NK-92 (cell line): ENCODE measurements around the gene ZNF282.

Experiments used
- DNase-seq: peaks from one replicate; lab custom pipeline; 2025; ENCODE audit not compliant: unreplicated experiment; lab: John Stamatoyannopoulos, UW

Gene ZNF282

GRCh38 chr7:149188637-149189259 is 6.6 kb upstream of the ZNF282 start:
- DNase-seq, result no peak

DNA sequence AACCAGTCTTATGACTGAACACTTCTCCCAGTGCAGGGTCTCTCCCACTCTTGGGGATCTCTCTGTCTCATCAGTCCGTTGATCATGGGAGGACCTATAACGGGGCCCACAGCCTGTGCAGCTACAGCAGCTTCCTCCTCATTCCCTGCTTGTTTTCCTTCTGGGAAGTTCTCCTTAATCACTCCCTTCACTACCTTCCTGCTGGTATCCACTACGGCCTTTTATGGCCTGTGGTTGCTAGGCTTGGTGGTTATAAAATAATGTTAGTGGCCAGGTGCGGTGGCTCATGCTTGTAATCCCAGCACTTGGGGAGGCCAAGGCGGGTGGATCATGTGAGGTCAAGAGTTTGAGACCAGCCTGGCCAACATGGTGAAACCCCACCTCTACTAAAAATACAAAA is 3.5 kb upstream of the ZNF282 start:
- DNase-seq, result no peak

- no peak for DNase-seq
These were observed 557 bp upstream of the ZNF282 start for GRCh38 chr7:149194799-149195179.

GRCh38 chr7:149196151-149196704 is 882 bp downstream of the ZNF282 start:
- no peak for DNase-seq

- no peak for DNase-seq
These were observed 1.4 kb downstream of the ZNF282 start for GRCh38 chr7:149196705-149197171.

- DNase-seq, result no peak
These were observed 2.3 kb downstream of the ZNF282 start for GRCh38 chr7:149197675-149198074.

DNA sequence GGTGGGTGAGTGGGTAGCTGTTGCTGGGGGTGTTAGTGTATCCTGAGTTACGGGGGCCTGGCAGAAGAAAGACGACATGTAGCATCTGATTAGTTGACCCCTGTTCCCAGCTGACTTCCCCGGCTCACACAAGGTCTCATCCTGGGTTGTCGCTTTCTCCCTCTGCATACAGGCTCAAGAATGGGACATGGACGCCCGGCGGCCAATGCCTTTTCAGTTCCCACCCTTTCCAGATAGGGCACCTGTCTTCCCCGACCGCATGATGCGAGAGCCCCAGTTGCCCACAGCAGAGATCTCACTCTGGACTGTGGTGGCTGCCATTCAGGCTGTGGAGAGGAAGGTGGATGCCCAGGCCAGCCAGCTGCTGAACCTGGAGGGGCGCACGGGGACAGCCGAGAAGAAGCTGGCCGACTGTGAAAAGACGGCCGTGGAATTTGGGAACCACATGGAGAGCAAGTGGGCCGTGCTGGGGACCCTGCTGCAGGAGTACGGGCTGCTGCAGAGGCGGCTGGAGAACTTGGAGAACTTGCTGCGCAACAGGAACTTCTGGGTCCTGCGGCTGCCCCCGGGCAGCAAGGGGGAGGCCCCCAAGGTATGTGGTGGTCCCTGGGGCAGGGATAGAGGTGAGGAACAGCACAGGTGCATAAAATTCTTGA is 2.9 kb downstream of the ZNF282 start:
- DNase-seq, result no peak

DNA sequence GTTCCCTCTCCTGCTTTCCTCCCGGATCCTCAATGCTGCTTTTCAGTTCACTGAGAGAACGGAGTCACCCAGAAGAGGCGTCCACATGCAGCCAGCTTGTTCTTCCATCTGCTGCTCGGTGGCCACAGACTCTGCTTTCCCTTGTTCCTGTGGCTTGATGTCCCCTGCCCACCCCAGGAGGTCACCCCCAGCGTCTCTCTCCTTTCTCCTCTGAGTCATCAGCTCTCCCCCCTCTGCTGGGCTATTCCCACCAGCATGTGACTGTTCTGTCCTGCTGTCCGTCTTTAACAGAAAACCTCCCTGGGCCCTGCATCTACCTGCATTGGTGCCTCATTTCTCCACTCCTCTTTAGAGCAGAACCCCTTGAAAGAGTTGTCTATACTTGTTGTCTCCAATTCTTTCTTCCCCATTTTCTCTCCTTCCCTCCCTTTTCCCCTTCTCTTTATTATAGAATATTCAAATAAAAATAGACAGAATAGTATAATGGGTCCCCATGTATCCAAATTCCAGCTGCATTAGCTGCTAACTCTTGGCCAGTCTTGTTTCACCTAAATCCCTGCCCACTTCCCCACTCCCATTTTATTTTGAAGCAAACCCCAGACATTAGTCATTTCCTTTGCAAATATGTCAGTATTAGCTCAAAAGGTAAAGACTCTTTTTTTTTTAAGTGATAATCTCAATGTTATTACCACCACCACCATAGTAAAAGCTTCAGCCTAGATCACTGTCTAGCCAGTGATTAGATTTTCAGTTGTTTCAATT is 4.1 kb downstream of the ZNF282 start:
- DNase-seq, result no peak

GRCh38 chr7:149202831-149203231 is 7.5 kb downstream of the ZNF282 start:
- no peak for DNase-seq

DNA sequence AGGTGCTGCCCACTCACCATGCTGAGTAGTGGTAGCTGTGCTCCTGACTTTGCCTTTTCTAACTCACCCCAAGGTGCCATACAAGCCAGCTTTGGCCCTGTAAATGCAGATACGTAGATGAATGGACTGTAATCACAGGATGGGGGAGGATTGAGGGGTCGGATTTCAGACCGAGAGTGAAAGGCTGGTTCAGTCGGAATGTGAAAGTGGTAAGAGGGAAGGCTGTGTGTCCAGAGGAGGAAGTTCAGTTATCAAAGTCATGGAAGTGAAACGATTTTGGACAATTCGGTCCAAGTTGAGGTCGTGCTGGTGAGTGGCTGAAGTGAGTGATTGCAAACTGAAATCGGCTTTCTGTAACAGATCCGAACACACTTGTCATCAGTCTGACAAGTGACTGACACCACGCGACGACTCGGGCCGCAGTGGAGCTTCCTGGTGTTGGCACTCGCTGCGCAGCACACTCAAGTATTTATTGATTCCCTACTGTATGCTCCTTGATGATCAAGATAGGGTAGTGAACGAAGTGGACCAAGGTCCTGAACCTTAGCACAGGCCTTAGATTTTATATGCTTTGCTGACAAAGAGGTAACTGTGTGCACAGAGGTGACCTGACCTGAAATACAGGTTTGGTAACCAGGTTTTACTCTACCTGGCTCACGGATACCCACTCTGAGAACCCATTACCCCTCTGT is 10.5 kb downstream of the ZNF282 start:
- no peak for DNase-seq

GRCh38 chr7:149207324-149208035 is 12.1 kb downstream of the ZNF282 start:
- no peak for DNase-seq

DNA sequence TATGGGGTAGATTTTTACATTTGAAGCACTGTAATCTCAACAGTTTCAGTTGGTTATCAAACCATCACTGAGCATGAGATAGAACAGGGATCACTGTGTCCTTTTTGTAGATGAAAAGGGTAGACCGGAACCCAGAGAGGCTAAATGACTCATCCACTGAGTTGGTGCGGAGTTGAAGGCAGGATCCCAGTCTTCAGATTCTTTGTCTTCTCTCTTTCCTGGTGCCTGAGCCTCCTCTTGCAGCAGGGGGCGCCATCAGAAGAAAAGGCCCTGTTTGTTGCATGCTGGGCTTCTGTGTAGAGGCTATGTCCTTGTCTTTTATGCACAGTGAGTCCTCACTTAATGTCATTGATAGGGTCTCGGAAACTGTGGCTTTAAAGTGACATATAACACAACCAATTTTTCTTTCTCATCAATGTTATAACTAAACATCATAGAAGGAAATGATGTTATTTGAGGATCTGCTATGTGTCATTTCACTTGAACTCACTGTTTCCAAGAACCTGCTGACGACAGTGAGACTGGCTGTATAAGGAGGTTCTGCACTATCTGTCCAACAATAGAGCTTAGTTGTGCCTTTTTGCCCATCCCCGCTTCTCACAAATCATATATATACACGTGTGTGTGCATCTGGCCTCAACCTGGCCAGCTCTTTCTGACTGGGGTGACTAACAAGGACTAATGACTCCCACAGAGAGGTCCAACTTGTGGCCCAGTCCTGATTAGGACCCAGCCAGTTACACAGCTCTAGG is 14.3 kb downstream of the ZNF282 start:
- peak; percentile 6 for DNase-seq

- DNase-seq, result no peak
These were observed 15.2 kb downstream of the ZNF282 start for GRCh38 chr7:149210551-149210950.

DNA sequence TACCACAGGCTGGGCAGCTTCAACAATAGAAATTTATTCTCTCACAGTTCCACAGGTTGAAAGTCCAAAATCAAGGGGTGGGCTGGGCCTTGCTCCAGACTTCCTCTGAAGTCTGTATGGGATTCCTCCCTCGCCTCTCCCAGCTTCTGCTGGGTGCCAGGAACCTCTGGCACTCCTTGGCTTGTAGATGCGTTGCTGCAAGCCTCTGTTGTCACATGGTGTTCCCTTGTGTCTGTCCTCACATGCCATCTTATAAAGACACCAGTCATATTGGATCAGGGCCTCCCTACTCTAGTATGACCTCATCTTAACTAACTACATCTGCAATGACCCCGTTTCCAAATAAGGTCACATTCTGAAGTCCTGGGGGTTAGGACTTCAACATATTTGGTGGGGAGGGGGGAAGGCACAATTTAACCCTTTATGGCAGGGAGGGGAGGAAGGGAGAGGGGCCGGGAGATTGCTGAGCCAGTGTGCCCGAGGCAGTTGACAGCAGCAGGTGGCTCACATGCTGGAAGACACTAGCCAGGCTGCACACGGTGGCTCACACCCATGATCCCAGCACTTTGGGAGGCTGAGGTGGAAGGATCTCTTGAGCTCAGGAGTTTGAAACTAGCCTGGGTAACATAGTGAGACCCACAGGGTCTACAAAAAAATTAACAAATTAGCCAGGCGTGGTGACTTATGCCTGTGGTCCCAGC is 18.8 kb downstream of the ZNF282 start:
- DNase-seq, result no peak

DNA sequence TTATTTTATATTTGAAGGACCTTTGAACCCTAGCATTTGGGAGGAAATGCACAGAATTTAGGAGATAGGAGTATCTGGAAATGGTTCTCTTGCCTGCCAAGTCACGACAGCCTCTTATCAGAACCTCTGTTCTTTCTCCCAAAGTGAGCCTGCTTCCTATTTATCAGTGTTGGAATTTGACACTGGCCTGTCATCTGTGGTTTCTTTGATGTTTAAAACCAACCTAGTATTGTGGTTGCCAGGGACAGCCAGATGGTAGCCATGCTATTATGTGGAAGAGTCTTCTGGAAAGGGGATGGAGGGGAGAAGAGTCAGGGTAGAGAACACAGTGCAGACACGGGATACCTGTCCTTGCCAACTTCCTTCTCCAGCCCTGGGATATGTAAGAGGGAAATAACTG is 21.1 kb downstream of the ZNF282 start:
- DNase-seq, result no peak

- DNase-seq, result no peak
These were observed 22.2 kb downstream of the ZNF282 start for GRCh38 chr7:149217570-149217969.

DNA sequence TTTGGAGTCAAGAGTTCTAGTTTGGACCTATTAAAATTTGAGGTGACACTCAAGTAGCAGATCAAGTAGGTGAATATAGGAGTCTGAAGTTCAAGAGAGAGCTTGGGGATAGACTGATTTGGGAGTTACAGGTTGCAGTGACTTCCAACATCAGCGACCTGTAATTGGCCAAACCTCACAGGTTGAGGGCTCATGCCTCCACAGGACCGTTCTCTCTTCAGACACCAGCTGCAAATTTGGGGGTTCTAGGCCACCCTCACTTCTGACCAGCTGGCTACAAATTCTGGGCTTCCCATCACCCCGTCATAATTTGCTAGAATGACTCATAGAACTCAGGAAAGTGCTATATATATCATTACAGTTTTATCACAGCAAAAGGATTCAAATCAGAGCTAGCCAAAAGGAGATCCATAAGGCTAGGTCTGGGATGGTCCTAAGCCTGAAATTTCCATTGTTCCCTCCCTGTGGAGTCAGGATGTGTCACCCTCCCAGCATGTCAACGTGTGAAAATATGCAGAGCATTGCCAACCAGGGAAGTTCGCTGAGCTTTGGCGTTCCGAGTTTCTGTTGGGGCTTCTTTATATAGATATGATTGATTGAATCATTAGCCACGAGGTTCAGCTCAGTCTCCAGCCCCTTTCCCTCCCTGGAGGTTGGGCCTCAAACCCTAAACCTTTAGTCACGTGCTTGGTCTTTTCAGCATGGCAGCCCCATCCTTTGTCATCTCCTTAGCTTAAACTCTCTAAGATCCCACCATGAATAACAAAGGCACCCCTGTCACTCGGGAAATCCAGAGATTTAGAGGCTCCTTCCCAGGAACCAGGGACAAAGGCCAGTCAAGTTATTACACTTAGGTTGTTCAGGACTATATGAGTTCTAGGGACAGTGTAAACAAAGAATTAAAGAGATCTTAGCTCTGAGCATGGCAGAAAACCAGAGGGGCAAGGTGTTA is 23.4 kb downstream of the ZNF282 start:
- no peak for DNase-seq

DNA sequence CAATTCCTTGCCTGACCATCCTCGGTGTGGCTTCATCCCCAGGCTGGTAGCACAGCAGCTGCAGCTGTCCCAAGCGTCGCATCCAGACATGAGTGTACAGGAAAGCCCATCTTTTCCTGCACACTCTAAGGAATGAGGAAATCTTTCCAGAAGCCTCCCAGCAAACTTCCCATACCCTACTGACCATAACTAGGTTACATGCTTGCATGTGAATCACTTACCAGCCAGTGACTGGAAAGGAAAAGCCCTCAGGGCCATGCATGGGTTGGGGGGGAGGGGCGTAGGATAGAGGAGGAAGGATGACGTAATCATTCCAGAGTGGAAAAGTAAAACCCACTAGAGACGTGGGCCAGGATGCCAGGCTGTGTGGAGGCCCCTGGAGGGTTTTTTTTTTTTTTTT is 25.2 kb downstream of the ZNF282 start:
- DNase-seq, result no peak
